Motor neuron (in vitro differentiated cells): Measurements from ENCODE around the gene TMEM229B. TPM values are rescaled to one million over a fixed set of nuclear protein-coding genes. Genes with fewer than 3 reads are reported as not detected.

ENCODE experiments used
- ATAC-seq, 8 experiments: fragments of 200-7000 bp; cut with Tn5 transposase; replicated peaks in 6 of 8; 2 replicates each; pipeline ENCODE4 v1.8.0; 2021; ENCODE audit warnings: mild to moderate bottlenecking in 8 of 8, moderate library complexity in 8 of 8
- H3K27ac ChIP-seq, 2 donors: fragments of 250-450 bp; sonication (Bioruptor Pico); 2 replicates each; pipeline ENCODE4 v1.9.0; 2021; ENCODE audit warnings: antibody characterized with exemption in 2 of 2, mild to moderate bottlenecking in 2 of 2, moderate library complexity in 1 of 2
- H3K4me1 ChIP-seq, 2 donors: fragments of 250-450 bp; sonication (Bioruptor Pico); replicated peaks in 1 of 2; 2 replicates each; pipeline ENCODE4 v1.6.1; 2021; ENCODE audit warnings: antibody characterized with exemption in 2 of 2, mild to moderate bottlenecking in 2 of 2, moderate library complexity in 1 of 2
- H3K4me3 ChIP-seq, 5 donors: fragments of 250-450 bp; sonication (Bioruptor Pico); 2 replicates each; pipeline ENCODE4 v1.9.0; 2021; ENCODE audit warnings: antibody characterized with exemption in 5 of 5, mild to moderate bottlenecking in 5 of 5, moderate library complexity in 4 of 5
- WGBS, 10 experiments: fragments of 450-650 bp; shearing (Covaris generic); methylation state at CpG; one replicate each; pipeline ENCODE4 v1.0.0; 2022; 5-methylcytosine and 5-hydroxymethylcytosine counted together
- in situ Hi-C, 9 experiments: fragments of 400-800 bp; cut with MboI; loops; one replicate each; pipeline ENCODE4 v1.15.0; 2021; ENCODE audit warnings: low sequenced_read_pairs in 9 of 9, low pct_unique_long_range_greater_than_20kb in 2 of 9; ENCODE audit not compliant: unreplicated experiment in 9 of 9
- total RNA-seq, 8 experiments: library from RNA; unstranded; fragments of 300-600 nt; gene quantifications; 2 replicates each; pipeline versions ENCODE4 v1.2.3 to v1.2.4, GENCODE V29; 2022

TMEM229B gene
- total RNA-seq, 8 experiments from 2014 or later = 0.38 to 13.3 (median 0.93) TPM

GRCh38 chr14:67477926-67478799 is 10.4 kb downstream of the TMEM229B start:
- 40 to 100% (median 77%) methylated on average over 1 to 8 of the region's 11 CpGs; no CpG with 5 or more reads in 1 of the 10 experiments for WGBS, 10 experiments
- no peaks in the 10 kb centered on the region for H3K4me1 ChIP-seq
- ATAC-seq = peak in 3 of 8 experiments; percentile 48 to 62 (median 51)
- H3K4me3 ChIP-seq = no peak overlapping the region
- H3K27ac ChIP-seq = no peak overlapping the region
- in situ Hi-C loops = no loop called here

- Histone ChIP-seq H3K4me3 (no peak overlapping the region), H3K4me1 (no peaks in the 10 kb centered on the region), H3K27ac (no peak overlapping the region)
- in situ Hi-C loops = no loop called here
- no peak for ATAC-seq
- 43 to 86% (median 67%) methylated on average over 1 of the region's 1 CpG; no CpG with 5 or more reads in 7 of the 10 experiments for WGBS, 10 experiments
Observed at GRCh38 chr14:67474366-67474765, 14.2 kb downstream of the TMEM229B start.

GRCh38 chr14:67473290-67474082 is 15.0 kb downstream of the TMEM229B start:
- ATAC-seq = no peak
- WGBS, 10 experiments = 93 to 100% (median 97%) methylated on average over 1 to 19 of the region's 52 CpGs; no CpG with 5 or more reads in 5 of the 10 experiments
- Histone ChIP-seq H3K27ac (no peak overlapping the region), H3K4me1 (no peaks in the 10 kb centered on the region), H3K4me3 (no peak overlapping the region)
- in situ Hi-C loops = no loop called here

GRCh38 chr14:67472726-67473125 is 15.8 kb downstream of the TMEM229B start:
- Histone ChIP-seq H3K4me3 (no peak overlapping the region), H3K4me1 (no peaks in the 10 kb centered on the region), H3K27ac (no peak overlapping the region)
- ATAC-seq = no peak
- WGBS, 10 experiments = 80% methylated on average over 1 of the region's 10 CpGs; no CpG with 5 or more reads in 8 of the 10 experiments
- in situ Hi-C loops = no loop called here

- no peak overlapping the region for H3K4me3 ChIP-seq
- no peak for ATAC-seq
- 80 to 100% (median 82%) methylated on average over 1 of the region's 3 CpGs; no CpG with 5 or more reads in 6 of the 10 experiments for WGBS, 10 experiments
- in situ Hi-C loops = no loop called here
- H3K27ac ChIP-seq = no peak overlapping the region
- H3K4me1 ChIP-seq = no peaks in the 10 kb centered on the region
Observed at GRCh38 chr14:67469954-67470353, 18.6 kb downstream of the TMEM229B start.

- no peak overlapping the region for H3K27ac ChIP-seq
- no peak overlapping the region for H3K4me3 ChIP-seq
- no peak for ATAC-seq
- WGBS, 10 experiments = 0 to 80% (median 50%) methylated on average over 1 to 3 of the region's 6 CpGs; no CpG with 5 or more reads in 7 of the 10 experiments
- in situ Hi-C loops = no loop called here
- H3K4me1 ChIP-seq = no peaks in the 10 kb centered on the region
Observed at GRCh38 chr14:67468378-67468730, 20.2 kb downstream of the TMEM229B start.

GRCh38 chr14:67467134-67467533 is 21.4 kb downstream of the TMEM229B start:
- no peaks in the 10 kb centered on the region for H3K4me1 ChIP-seq
- no peak overlapping the region for H3K27ac ChIP-seq
- 17 to 100% (median 76%) methylated on average over 1 of the region's 1 CpG; no CpG with 5 or more reads in 6 of the 10 experiments for WGBS, 10 experiments
- H3K4me3 ChIP-seq = no peak overlapping the region
- no peak for ATAC-seq
- in situ Hi-C loops = no loop called here

GRCh38 chr14:67464879-67465278 is 23.6 kb downstream of the TMEM229B start:
- H3K27ac ChIP-seq = no peak overlapping the region
- H3K4me3 ChIP-seq = no peak overlapping the region
- peak in 1 of 8 experiments; percentile 90 for ATAC-seq
- H3K4me1 ChIP-seq = no peaks in the 10 kb centered on the region
- in situ Hi-C loops = no loop called here
- 47 to 81% (median 70%) methylated on average over 2 to 8 of the region's 8 CpGs; no CpG with 5 or more reads in 1 of the 10 experiments for WGBS, 10 experiments

- H3K27ac ChIP-seq = no peak overlapping the region
- no peak overlapping the region for H3K4me3 ChIP-seq
- WGBS, 10 experiments = 57 to 100% (median 67%) methylated on average over 1 to 4 of the region's 6 CpGs; no CpG with 5 or more reads in 5 of the 10 experiments
- in situ Hi-C loops = no loop called here
- ATAC-seq = no peak
- H3K4me1 ChIP-seq = no peaks in the 10 kb centered on the region
Observed at GRCh38 chr14:67464377-67464776, 24.1 kb downstream of the TMEM229B start.

GRCh38 chr14:67463900-67464299 is 24.6 kb downstream of the TMEM229B start:
- no peak overlapping the region for H3K27ac ChIP-seq
- in situ Hi-C loops = no loop called here
- no peaks in the 10 kb centered on the region for H3K4me1 ChIP-seq
- H3K4me3 ChIP-seq = no peak overlapping the region
- ATAC-seq = no peak
- 77 to 95% (median 78%) methylated on average over 2 to 3 of the region's 3 CpGs; no CpG with 5 or more reads in 7 of the 10 experiments for WGBS, 10 experiments

GRCh38 chr14:67461996-67462395 is 26.5 kb downstream of the TMEM229B start:
- H3K27ac ChIP-seq = no peak overlapping the region
- WGBS, 10 experiments = 33 to 88% methylated on average over 1 of the region's 1 CpG; no CpG with 5 or more reads in 8 of the 10 experiments
- in situ Hi-C loops = no loop called here
- H3K4me3 ChIP-seq = no peak overlapping the region
- H3K4me1 ChIP-seq = no peaks in the 10 kb centered on the region
- ATAC-seq = no peak

- in situ Hi-C loops = no loop called here
- H3K4me3 ChIP-seq = no peak overlapping the region
- peak in 2 of 8 experiments; percentile 53 for ATAC-seq
- H3K4me1 ChIP-seq = no peaks in the 10 kb centered on the region
- 10 to 63% (median 57%) methylated on average over 1 to 3 of the region's 3 CpGs; no CpG with 5 or more reads in 4 of the 10 experiments for WGBS, 10 experiments
- H3K27ac ChIP-seq = no peak overlapping the region
Observed at GRCh38 chr14:67461341-67461985, 27.1 kb downstream of the TMEM229B start.

- WGBS, 10 experiments = 11 to 89% (median 72%) methylated on average over 1 to 5 of the region's 5 CpGs; no CpG with 5 or more reads in 1 of the 10 experiments
- H3K4me3 ChIP-seq = no peak overlapping the region
- no peaks in the 10 kb centered on the region for H3K4me1 ChIP-seq
- in situ Hi-C loops = no loop called here
- no peak overlapping the region for H3K27ac ChIP-seq
- ATAC-seq = no peak
Observed at GRCh38 chr14:67459336-67459735, 29.2 kb downstream of the TMEM229B start.
